HG02642 (cell line): ENCODE measurements around the gene ANKRD34A.

Experiments used
- ATAC-seq: cut with Tn5 transposase; IDR thresholded peaks from one replicate; pipeline ENCODE4 v1.9.1; 2021; ENCODE audit warnings: mild to moderate bottlenecking; ENCODE audit not compliant: unreplicated experiment, poor library complexity

Gene ANKRD34A

DNA sequence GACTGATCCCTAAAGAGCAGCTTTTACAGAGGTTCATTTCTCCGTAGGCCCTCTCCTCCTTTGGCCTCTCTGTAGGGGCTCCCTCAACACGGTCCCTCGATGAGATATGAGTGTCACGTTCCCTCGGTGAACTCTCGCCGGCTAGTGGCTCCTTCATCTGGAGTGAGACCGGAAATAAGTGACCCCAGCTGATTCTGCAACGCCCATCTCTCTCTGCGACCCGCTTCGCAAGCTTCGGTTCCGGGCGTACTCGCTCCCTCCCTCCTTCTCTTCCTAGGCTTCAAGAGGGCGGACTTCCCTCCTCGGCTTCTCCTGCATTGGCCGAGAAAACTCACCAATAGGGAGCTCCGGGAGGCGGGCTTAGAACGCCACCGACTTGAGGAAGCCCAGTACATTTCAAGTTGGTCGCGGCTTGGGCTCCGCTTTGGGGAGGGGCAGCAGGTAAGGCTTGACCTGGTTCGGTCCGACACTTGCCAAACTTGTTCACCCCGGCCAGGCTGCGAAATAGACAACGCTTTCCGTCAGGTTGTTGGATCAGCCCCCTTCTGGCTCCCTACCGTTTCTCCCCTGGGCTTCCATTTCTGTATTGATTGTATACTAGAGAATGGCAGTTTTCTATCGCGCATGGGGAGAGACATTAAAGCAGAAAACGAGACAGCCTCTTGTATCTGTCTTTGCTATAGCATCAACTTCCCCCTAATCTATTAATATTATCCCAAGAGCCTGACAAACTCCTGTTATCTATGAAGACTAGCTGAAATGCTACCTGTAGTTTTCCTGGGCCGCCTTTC lies at the start of gene ANKRD34A, which contains the start of gene POLR3GL:
Gene ANKRD34A (minus strand): TSS at position 248 of the 791 bp plus-strand sequence. CDS start 2,816 bp downstream, outside the sequence.
Gene POLR3GL (plus strand): TSS at position 363 of the 791 bp plus-strand sequence. CDS start 10,176 bp downstream, outside the sequence.
- ATAC-seq = peak; percentile 93

DNA sequence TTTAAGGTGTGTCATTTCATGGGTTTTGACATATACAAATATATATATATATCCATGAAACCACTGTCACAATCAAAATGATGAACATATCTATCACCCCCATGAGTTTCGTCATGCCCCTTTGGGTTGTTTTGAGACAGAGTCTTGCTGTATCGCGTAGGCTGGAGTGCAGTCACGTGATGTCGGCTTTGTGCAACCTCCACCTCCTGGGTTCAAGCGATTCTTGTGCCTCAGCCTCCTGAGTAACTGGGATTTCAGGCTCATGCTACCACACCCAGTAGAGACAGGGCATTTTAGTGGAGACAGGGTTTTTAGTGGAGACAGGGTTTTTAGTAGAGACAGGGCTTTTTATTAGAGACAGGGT lies 49.2 kb upstream of the ANKRD34A start:
- no peak for ATAC-seq

DNA sequence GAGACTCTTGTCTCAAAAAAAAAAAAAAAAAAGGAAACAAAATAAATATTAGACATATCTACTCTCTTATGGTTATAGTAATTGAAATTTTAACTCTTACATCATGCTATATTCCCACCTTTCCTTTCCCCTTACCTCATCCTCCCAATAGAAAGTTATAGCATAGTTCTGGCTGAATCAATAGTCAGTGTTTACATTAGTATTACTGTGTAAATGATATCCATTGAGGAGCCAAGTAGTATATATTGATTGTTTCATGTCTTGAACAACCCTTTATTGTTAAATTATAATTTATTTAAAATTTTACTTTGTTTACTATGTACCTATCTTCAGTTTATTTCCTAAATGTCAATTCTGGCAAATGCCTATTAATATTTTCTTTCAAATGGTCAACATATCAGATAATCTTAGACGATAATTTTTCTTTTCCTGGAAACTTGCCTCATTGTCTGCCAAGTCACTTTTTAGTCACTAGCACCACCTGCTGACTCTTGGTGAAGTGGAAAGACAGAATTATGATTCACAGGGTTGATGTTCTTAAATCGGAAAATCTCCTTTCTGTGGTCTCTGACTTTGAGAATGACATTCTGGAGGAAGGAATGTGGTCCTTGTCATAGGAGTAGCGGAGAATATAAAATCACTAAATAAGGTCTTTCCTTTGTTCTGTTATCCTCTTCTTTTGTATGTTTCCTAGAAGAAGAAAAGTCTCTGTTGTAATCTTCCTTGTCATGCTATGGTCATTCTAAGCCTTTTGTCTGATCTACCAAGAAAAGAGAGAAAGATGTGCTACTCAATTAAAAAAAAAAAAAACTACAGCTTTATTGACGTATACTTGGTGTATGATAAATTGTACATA lies 48.6 kb upstream of the ANKRD34A start:
- no peak for ATAC-seq

DNA sequence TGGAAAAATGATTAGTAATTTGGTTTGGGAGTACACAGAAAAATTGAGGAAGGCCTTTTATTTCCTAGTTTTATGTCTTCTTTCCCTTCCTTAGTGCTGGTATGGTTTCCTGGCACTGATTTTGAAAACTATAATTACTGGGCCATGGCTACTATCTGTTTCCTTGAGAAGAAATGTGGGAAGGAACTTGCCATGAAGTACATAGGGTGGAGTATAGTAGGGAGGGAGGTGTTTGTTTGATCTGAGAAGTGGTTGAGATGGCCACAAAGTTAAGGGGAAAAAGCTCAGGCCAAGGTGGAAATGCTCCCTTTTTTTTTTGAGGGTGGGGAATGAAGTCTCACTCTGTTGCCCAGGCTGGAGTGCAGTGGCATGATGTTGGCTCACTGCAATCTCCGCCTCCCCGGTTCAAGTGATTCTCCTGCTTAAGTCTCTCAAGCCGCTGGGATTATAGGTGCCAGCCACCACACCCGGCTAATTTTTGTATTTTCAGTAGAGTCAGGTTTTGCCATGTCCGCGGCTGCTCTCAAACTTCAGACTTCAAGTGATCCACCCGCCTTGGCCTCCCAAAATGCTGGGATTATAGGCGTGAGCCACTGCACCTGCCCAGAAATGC lies 45.9 kb upstream of the ANKRD34A start:
- no peak for ATAC-seq

DNA sequence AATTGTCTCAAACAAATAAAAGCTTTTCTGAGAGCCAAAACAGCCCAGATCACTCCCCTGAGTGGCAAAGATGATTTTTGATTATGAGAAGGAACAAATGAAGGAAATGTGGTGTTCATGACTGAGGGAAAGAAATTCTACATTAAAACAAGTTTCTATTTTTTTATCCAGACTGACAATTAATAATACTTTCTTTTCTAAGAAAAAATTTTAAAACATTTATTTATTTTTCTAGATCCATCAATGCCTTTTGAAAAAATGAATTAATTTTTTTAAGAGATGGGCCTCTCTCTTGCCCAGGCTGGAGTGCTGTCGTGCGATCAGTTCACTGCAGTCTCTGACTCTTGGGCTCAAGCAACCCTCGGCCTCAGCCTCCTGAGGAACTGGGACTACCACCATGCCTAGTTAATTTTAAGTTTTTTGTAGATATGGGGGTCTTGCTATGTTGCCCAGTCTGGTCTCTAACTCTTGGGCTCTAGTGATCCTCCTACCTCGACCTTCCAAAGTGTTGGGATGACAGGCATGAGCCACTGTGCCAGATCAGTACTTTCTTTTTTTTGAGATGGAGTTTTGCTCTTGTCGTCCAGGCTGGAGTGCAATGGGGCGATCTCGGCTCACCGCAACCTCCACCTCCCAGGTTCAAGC lies 43.2 kb upstream of the ANKRD34A start:
- no peak for ATAC-seq

DNA sequence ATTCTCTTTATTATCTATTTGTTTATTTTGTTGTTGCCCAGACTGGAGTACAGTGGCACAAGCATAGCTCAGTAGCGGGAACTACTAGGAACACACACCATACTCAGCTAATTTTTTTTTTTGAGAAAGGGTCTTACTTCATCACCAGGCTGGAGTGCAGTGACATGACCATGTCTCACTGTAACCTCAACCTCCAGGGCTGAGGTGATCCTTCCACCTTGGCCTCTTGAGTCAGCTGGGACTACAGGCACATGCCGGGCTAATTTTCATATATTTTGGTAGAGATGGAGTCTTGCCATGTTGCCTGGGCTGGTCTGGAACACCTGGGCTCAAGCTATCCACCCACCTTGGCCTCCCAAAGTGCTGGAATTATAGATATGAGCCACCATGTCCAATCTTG lies 37.3 kb upstream of the ANKRD34A start:
- no peak for ATAC-seq

DNA sequence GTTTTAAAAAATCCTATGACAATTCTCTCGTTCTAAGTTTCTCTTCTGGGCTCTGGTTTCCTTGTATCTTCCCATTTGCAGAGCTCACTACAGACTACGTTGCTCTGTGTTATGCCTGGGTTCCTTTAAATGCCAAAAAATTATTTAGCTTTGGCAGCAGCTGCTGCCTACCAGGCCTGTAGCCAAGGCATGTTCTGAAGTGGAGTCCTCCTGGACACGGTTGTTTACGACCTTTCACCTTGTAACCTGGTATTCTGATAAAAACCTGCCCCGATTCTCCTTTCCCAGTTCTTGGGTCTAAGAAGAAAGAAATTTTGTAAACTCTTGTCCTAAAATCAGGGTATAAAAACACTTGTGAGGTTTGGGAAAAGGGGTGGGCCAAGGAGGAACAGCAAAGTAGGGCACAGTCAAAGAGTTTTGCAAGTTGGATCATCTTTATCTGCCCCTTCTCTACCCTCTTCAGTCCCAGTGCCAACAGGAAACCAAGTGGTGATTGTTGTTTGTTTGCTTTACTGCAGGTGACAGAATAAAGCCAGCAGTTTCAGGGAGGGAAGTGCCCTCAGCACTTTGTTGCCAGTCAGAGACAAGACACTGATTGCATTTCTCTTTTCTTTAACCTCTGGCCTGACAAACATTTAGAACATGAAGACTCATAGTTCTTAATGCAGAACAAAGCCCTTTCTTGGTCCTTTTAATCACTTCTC lies 35.1 kb upstream of the ANKRD34A start:
- ATAC-seq = no peak

DNA sequence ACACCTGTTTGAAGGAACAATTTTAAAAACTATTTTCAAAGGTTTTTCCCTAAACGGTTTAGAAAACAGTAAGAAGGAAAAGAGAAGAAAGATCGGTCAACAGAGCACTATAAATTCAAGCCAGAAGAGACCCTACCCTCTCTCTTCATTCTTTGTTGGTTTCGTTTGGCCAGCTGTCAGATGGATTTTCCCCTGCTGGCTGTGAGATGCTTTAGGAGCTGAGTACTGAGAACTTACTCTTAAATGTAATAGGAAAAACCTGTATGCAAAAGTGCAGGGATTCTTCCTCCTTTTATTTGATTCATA lies 33.3 kb upstream of the ANKRD34A start:
- ATAC-seq = no peak

DNA sequence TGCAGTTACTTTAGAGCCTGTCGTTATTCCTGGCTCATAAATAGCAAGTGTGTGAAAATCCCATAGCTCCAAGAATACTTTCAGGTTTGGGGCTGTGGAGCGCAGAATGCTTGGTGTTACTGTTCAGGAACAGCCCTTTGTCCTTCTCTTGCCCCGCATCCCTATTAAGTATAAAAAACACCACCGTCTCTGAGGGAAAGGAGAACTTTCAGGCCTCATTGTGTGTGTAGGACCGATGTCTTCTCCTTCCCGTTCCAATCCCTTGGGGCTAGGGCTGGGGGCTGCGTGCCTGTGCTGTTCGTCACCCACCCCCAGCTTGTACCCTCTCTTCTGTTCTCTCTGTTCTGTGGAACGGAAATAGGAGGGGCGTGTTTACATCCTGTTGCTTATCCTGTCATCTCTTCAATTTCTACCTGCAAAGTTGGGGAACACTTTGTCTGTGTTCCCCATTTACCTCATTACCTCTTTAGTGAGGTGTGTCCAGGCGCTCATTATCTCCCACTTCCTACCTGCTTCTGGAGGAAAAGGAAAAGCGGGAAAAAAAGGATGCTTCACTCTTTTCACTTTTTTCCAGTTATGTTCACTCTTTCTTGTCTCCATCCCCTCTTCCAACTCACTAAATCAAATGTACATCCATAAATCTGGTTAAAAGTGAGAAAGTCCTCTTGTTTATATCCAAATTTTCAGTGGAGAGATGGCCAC lies 32.8 kb upstream of the ANKRD34A start:
- ATAC-seq = peak; percentile 30

DNA sequence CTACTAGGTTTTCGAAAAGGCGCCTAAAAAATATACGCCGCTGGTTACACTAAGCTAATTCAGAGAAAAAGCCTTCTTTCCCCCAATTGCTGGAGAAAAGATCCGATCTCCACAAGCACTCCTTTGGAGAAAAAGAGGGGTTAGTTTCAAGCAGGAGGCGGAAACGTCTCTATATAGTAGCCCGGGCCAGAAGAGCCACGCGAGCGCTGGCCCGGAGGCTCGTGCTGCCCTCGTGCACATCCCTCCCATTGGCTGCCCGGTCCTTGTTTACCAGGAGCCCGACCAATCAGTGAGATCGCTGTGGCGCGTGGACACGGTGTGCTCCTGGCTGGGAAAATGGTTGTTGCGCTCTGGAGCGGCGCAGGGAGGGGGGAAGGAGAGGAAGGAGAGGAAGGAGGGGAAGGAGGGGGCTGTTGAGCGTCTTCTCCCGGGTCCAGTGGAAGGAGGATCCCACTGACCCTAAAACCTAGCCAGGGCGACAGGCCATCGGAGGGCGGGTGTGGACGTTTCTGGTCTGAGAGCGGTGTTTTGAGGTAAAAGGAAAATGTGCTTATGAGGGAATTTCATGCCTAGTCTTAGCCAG lies 32.1 kb upstream of the ANKRD34A start, which contains the start of gene TXNIP:
Gene TXNIP (minus strand): TSS at position 147 of the 583 bp plus-strand sequence. CDS start 313 bp downstream, outside the sequence.
- ATAC-seq = peak; percentile 97

DNA sequence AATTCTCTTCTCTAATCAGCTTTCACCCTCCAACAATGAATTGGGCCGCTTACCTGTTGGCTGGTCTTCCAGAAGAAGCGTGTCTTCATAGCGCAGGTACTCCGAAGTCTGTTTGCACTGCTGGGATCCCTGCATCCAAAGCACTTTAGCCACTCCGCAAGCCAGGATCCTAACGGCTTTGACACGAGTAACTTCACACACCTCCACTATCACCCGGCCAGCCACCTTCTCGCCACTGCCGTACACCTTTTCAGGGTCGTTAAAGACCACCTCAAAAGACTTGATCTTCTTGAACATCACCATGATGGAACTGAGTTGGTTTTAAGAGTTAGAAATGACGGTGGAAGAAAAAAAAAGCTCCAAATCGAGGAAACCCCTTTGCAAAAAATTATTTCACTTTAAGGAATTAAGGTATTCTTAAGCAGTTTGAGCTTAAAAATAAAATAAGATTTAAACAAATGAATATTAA lies 31.6 kb upstream of the ANKRD34A start:
- no peak for ATAC-seq

DNA sequence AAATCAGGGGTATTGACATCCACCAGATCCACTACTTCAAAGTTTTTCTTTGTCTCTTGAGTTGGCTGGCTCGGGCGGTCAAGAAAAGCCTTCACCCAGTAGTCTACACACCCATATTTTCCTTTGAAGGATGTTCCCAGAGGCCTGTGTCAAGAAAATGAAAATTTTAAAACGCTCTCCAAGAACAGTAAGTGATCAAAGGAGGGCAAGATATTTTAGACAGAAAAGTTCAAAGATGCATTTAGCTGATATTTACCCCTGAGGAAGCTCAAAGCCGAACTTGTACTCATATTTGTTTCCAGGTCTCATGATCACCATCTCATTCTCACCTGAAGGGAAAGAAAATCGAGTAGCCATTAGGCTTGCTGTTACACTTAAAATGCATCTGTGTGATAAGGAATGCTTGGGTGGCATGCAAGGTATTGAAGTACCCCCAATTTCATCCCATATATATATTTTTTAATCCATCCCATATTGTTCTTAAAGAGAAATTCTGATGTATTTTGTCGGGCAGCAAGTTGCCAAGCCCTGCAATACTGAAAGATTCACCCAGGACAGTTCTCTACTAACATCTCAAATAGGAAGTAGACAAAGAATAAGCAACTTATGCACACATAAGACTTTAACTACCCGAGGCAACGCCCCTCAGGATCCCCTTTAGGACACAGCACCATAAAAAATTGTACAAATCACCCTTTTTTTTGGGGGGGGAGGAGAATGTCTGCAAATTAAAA lies 30.9 kb upstream of the ANKRD34A start:
- ATAC-seq = no peak

DNA sequence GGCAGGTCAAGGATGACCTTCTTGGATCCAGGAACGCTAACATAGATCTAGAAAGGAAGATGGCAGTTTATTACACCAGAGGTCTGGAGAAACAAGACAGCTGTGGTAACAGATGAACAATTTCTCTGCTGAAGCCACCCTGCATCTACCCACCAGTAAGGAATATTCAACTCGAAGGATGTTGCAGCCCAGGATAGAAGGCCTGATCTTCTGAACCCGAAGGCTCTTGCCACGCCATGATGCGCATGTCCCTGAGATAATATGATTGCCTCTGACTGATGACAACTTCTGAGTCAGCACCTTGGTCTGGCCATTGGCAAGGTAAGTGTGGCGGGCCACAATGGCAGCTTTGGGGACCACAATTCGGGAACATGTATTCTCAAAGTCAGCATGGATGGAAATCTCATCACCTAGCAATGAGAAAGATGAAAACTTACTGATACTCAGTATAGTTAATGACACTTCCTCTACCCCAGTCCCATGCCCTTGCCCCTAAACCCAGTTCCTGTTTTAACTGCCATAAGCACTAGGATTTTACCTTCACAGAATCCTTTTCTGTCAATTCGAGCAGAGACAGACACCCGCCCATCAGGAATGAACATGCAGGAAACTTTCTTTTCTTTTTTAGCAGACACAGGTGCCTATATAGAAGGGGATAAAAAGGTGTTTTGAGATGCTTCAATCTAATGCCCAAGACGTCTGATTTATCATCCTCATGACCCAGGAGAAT lies 30.2 kb upstream of the ANKRD34A start:
- no peak for ATAC-seq

DNA sequence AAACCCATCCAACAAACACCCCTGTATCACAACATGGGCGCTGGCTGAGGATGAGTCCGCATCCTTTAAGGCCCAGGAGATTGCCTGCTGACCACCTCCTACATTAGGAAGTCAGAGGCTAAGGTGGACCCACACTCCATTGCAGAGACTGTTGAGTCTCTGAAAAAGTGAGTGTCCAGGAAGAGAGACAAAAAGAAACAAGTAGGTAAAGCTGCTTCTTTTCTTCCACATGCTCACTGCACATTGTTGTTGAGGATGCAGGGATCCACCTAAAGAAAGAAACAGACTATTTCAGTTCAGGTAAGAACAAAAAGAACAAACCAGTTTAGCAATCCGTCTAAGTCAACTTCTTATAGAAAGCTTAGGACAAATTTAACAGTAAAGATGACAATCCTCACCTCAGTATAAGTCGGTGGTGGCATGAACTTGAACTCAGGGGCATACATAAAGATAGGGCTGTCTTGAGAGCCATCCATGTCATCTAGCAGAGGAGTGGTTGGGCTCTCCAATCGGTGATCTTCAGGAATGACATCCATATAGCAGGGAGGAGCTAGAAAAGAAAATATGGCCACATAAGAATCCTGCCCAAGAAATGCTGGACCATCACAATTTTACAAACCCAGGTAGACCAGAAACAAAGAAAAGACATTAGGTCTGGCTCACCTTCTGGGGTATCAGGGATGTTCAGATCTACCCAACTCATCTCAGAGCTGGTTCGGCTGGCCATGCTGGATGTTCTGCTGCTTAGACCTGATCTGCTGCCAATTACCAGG lies 29.4 kb upstream of the ANKRD34A start:
- no peak for ATAC-seq

DNA sequence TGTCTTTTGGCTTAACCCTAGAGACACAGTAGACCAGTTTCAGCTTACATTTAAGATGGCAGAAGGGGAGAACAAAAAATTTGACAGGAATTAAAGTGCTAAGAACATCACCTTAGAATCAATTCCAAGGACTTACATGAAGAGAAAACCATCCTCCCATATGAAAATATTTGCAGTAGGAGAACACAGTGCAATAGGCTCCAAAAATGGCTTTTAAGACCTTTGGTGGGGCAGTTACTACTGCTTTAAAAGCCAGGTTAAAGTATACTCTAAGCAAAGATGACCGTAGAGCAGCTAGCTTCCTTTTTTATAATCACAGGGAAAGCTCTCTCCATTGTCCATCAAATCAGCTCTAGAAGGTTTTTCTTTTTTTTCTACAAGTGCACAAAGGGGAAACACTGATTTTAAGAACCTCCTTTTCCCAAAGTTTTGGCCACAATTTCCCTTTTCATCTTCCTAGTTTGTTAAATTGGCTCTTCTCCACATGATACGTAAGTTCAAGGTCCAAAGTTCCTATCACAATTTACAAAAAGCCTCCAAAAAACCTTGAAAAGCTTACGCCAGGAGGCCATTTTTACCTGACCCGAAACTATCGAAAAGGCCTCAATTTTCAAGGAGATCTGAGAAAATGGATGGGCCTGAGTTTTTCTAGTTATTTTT lies 28.7 kb upstream of the ANKRD34A start:
- no peak for ATAC-seq

DNA sequence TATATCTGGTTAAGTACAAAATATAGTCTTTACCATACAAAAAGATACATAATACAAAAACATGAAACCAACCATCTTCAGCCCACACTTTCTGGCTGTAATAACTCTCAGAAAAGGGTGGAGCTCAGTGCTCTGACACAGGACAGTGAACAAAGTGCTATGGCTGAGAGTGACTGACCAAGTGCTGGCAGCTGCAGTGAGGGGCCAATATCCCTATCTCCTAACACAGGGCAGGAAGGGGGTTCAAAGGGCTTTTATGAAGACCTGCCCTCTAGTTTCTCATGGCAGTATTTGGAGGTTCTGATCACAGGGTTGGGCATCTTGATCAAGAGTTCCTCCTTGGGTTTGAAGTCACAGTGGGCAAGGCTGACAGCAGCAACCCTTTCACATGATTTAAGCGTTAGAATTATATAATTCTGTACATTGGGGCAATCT lies 28.1 kb upstream of the ANKRD34A start:
- no peak for ATAC-seq
